Measurements from ENCODE around the gene ARHGAP6. TPM values are rescaled to one million over a fixed set of nuclear protein-coding genes. Genes with fewer than 3 reads are reported as not detected.

Gene ARHGAP6
- total and polyA plus RNA-seq, 9 of the 15 experiments (the other 6 are each of a cell fraction or from before 2014, with no cell fraction given), result 12.5 to 63.6 (median 41.8) TPM

DNA sequence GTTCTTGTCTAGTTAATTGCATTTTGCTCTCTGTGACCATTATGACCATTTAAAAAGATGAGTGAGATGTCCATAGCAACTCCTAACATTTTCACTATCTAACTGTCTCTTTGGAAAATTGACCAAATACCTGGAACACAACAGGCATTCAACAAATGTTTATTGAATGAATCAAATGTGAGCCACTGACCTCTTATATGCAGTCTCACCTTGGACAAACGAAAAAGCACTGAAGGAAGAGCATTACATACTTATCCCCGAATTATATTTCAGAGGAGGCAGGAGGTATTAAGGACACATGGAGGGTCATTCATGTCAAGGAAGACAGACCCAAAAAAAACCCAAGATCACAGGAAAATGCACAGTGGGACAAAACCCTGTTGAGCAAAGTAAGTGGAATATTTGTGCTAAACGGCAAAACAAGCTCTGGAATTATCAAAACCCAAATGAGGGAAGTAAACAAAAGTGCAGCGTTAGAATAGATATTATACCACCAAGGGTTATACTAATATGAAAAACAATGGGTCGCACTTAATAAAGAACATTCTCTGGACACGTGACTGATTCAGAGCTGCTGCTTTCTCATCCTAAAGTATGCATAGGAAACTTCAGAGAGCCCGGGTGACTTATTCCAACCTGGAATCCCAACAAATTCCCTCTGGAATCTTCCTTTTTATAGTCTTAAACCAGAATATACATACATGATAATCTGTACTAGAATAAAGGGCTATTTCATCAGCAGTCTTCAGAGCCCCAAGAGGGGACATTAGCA, 240.6 kb downstream of the ARHGAP6 start (continued):
- TF ChIP-seq, protein P1, sequence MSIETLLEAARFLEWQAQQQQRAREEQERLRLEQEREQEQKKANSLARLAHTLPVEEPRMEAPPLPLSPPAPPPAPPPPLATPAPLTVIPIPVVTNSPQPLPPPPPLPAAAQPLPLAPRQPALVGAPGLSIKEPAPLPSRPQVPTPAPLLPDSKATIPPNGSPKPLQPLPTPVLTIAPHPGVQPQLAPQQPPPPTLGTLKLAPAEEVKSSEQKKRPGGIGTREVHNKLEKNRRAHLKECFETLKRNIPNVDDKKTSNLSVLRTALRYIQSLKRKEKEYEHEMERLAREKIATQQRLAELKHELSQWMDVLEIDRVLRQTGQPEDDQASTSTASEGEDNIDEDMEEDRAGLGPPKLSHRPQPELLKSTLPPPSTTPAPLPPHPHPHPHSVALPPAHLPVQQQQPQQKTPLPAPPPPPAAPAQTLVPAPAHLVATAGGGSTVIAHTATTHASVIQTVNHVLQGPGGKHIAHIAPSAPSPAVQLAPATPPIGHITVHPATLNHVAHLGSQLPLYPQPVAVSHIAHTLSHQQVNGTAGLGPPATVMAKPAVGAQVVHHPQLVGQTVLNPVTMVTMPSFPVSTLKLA (conservative IDR thresholded peaks at IDR 0.05), result peak in 1 of 2 experiments; percentile 35; a peak in 1 of 4 replicates
- TF ChIP-seq, protein P2, sequence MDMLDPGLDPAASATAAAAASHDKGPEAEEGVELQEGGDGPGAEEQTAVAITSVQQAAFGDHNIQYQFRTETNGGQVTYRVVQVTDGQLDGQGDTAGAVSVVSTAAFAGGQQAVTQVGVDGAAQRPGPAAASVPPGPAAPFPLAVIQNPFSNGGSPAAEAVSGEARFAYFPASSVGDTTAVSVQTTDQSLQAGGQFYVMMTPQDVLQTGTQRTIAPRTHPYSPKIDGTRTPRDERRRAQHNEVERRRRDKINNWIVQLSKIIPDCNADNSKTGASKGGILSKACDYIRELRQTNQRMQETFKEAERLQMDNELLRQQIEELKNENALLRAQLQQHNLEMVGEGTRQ (CRISPR knock-in tag; IDR thresholded peaks at IDR 0.05), result peak; percentile 68
- TF ChIP-seq CHCHD3 (CRISPR knock-in tag; IDR thresholded peaks at IDR 0.05), result no peak

DNA sequence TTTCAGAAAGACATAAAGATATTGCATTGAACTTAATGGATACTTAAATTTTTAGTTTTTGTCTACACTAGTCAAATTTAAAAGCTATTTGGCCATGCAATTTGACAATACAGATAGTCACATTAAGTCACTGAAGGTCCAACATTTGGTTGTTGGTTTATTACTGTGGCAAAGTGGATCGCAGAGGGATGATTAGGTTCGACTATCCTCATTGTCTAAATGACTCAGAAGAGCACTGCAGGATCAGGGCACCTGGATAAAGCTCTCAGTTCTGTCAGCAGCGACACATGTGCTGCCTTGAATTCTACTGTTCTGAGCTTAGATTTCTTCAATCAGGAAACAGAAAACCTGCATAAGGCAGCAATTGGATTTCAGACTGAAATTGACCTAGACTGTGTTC, 241.8 kb downstream of the ARHGAP6 start:
- Histone ChIP-seq H3K9ac (ENCODE audit: insufficient read depth in 1 of 2, low read depth in 2 of 2, low read length in 2 of 2) (peak overlapping the region in 1 of 2 experiments; percentile 92; a peak in 2 of 4 replicates), H3K9me3 (replicated peaks; ENCODE audit: control insufficient read depth, insufficient read depth, low read depth, low read length) (0 out of 2 replicates have a peak, but pooled peaks cover 2% of the 10 kb centered on the region), H2AFZ (ENCODE audit: low read depth, low read length) (no peak overlapping the region), H3K27ac (ENCODE audit: extremely low read depth, low read depth, low read length) (peak overlapping the region; percentile 92), H3K36me3 (ENCODE audit: control insufficient read depth, insufficient read depth, low read length) (peaks cover 31% of the 10 kb centered on the region), H3K4me2 (ENCODE audit: insufficient read depth, low read length) (peak overlapping the region; percentile 96), H3K4me3 (peak overlapping the region; percentile 11; the same call in 1 of the 2 replicates), H3K79me2 (ENCODE audit: control insufficient read depth, insufficient read depth, low read length) (peaks cover 92% of the 10 kb centered on the region), H3K9me1 (ENCODE audit: control insufficient read depth, insufficient read depth, low read length) (no peaks in the 10 kb centered on the region), H3K4me1 (replicated peaks in 1 of 2; ENCODE audit: control insufficient read depth in 2 of 2, insufficient read depth in 2 of 2, low read length in 2 of 2) (peaks cover 14 to 57% of the 10 kb centered on the region in 2 experiments), H3K27me3 (ENCODE audit: control insufficient read depth in 2 of 2, insufficient read depth in 2 of 2, low read length in 2 of 2) (no peaks in the 10 kb centered on the region), H4K20me1 (replicated peaks; ENCODE audit: control insufficient read depth, insufficient read depth, low read length) (no peaks in the 10 kb centered on the region)
- ATAC-seq (no peak), DNase-seq (ENCODE audit: extremely low read depth in 1 of 4, low spot score in 3 of 4) (no peak), FAIRE-seq (no peak)
- CTCF ChIA-PET (ENCODE audit: low intra/inter-chr PET ratio), result no interaction called here
- intact Hi-C loops (cut with micrococcal nuclease), result loop anchor here (2.0 kb wide), 1 partner anchor 15 kb away; no protein-coding TSS in a partner anchor
- WGBS (ENCODE audit: insufficient coverage, low coverage, missing lambda C conversion rate), result 3% methylated on average over 3 of the region's 3 CpGs
- in situ Hi-C loops (cut with MboI), result no loop called here
- TF ChIP-seq ZBTB11 (CRISPR knock-in tag; IDR thresholded peaks at IDR 0.05), result no peak
- TF ChIP-seq, protein P1 (conservative IDR thresholded peaks at IDR 0.05), result no peak
- TF ChIP-seq NR4A1 (CRISPR knock-in tag; IDR thresholded peaks at IDR 0.05), result no peak
- no peak for TF ChIP-seq NR4A1 (tag; IDR thresholded peaks at IDR 0.05)
- 0 out of 2 replicates have a peak, but pooled peaks have one; percentile 4 for TF ChIP-seq ZNF175 (CRISPR knock-in tag; IDR thresholded peaks at IDR 0.05; ENCODE audit: low read depth)
- peak; percentile 52 for TF ChIP-seq RBFOX2 (IDR thresholded peaks at IDR 0.05; ENCODE audit: low read depth, low read length)
- TF ChIP-seq POLR2H (tag; IDR thresholded peaks at IDR 0.05; ENCODE audit: low read depth), result no peak
- no peak for TF ChIP-seq TRIM28 (IDR thresholded peaks at IDR 0.05)
- BruUV-seq (replicated peaks), result no TSS peak
- POLR2A ChIA-PET, result interaction anchor here (1.0 to 2.0 kb wide), 10 partner anchors 11 to 70 kb away, joined by 3 to 10 read pairs (median 4); no protein-coding TSS in a partner anchor
